Panc1 (cell line): Measurements from ENCODE around the gene CPS1. TPM values are rescaled to one million over a fixed set of nuclear protein-coding genes. Genes with fewer than 3 reads are reported as not detected.

Experiments used
- ATAC-seq: fragments of 200-7000 bp; cut with Tn5 transposase; 2 replicates; pipeline ENCODE4 v1.9.1; 2020; ENCODE audit warnings: mild to moderate bottlenecking, moderate library complexity
- BruUV-seq: library from RNA; stranded (reverse); fragments of 400-500 nt; replicated peaks from 2 replicates; lab custom pipeline; 2021; lab: Mats Ljungman, UMichigan
- CTCF ChIA-PET: fragments of 300-600 bp; sonication (Branson Sonifier 250); formaldehyde crosslinking; loops from one replicate; lab custom pipeline; 2022; ENCODE audit warnings: antibody characterized with exemption; lab: Charles Lee
- POLR2A ChIA-PET: fragments of 300-600 bp; sonication (Branson Sonifier 250); formaldehyde crosslinking; loops from one replicate; lab custom pipeline; 2022; ENCODE audit warnings: antibody characterized with exemption; lab: Charles Lee
- DNase-seq: peaks from one replicate; pipeline ENCODE4 v3.0.0-alpha.2; 2010; ENCODE audit warnings: low read depth, low spot score
- H3K27ac ChIP-seq: 2 replicates; pipeline ENCODE4 v1.5.1; 2011; ENCODE audit warnings: mild to moderate bottlenecking, low read length, inconsistent platforms
- H3K27me3 ChIP-seq: fragments of 200-500 bp; sonication (Bioruptor generic); 2 replicates; pipeline ENCODE4 v1.6.0; 2014; ENCODE audit warnings: low read length, inconsistent platforms; ENCODE audit not compliant: control insufficient read depth, insufficient read depth
- H3K36me3 ChIP-seq: fragments of 200-500 bp; sonication (Bioruptor generic); 2 replicates; pipeline ENCODE4 v1.5.1; 2014; ENCODE audit warnings: inconsistent platforms, mild to moderate bottlenecking, low read length, moderate library complexity; ENCODE audit not compliant: control insufficient read depth, insufficient read depth
- H3K4me1 ChIP-seq: 2 replicates; pipeline ENCODE4 v1.5.1; 2011; ENCODE audit warnings: inconsistent platforms, mild to moderate bottlenecking, low read length, moderate library complexity; ENCODE audit not compliant: control insufficient read depth, insufficient read depth
- H3K4me3 ChIP-seq, 2 experiments: 2 replicates each; pipeline ENCODE4 v1.5.1; 2011 to 2012; ENCODE audit warnings: low read depth in 2 of 2, low read length in 2 of 2, mild to moderate bottlenecking in 2 of 2, inconsistent platforms in 1 of 2, moderate library complexity in 1 of 2
- H3K9me3 ChIP-seq: fragments of 200-500 bp; sonication (Bioruptor generic); 2 replicates; pipeline ENCODE4 v1.5.1; 2014; ENCODE audit warnings: low read depth, mild to moderate bottlenecking, inconsistent platforms, low read length, moderate library complexity; ENCODE audit not compliant: control insufficient read depth, insufficient read depth
- POLR2AphosphoS5 ChIP-seq: IDR thresholded peaks from 2 replicates; pipeline ENCODE4 v1.6.1; 2012; ENCODE audit warnings: mild to moderate bottlenecking, low read depth, low read length, moderate library complexity
- SIN3A ChIP-seq: IDR thresholded peaks from 2 replicates; pipeline ENCODE4 v1.6.1; 2012; ENCODE audit warnings: low read depth, mild to moderate bottlenecking, low read length, moderate library complexity, borderline replicate concordance; ENCODE audit not compliant: insufficient read depth
- TCF7L2 ChIP-seq: IDR thresholded peaks from 2 replicates; pipeline ENCODE4 v1.6.1; 2011; ENCODE audit warnings: mild to moderate bottlenecking, low read depth, low read length, inconsistent platforms
- in situ Hi-C: cut with HindIII; loops from 2 replicates; pipeline ENCODE4 v1.10.0; 2016; ENCODE audit warnings: low sequenced_read_pairs, low pct_unique_long_range_greater_than_20kb
- intact Hi-C: fragments of 100-400 bp; cut with micrococcal nuclease; formaldehyde crosslinking; loops from one replicate; pipeline ENCODE4 v1.10.0; 2022; ENCODE audit not compliant: unreplicated experiment
- total RNA-seq: library from RNA; stranded (reverse); gene quantifications from one replicate; pipeline ENCODE4 v1.2.1, GENCODE V29; 2021; ENCODE audit not compliant: unreplicated experiment
- TF ChIP-seq, protein P1 (sequence below): fragments of 450-650 bp; IDR thresholded peaks from 2 replicates; pipeline ENCODE4 v1.5.1; 2017; ENCODE audit warnings: mild to moderate bottlenecking
- TF ChIP-seq, protein P2 (sequence below), 2 experiments: IDR thresholded peaks; 2 replicates each; pipeline ENCODE4 v1.6.1; 2011 to 2012; ENCODE audit warnings: low read depth in 2 of 2, control low read depth in 1 of 2, low read length in 1 of 2, mild to moderate bottlenecking in 1 of 2, moderate library complexity in 1 of 2; ENCODE audit not compliant: insufficient read depth in 1 of 2

Gene CPS1
- total RNA-seq, 1 experiment from 2014 or later: 5.1 TPM

DNA sequence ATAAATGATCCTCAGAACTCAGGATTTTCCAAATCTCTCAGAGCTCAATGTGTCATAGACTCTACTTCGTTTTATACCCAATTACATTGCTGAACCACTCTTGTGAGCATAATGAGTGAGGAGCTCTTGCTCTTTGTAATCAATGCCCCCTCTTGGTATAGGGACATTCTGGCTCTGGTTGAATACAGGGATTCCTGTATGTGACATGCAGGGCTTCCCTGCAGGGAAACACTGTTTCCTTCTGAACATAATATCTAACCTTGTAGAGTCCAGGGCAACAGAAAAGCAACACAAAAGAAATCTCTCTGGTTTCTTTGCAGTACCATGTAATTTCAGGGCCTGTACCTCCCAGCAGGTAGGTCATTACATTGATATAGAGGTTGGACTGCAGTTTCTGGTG lies 101.5 kb downstream of the CPS1 start:
- Histone ChIP-seq H3K4me1 (no peaks in the 10 kb centered on the region), H3K9me3 (peaks cover 3% of the 10 kb centered on the region; the same call in 1 of the 2 replicates), H3K27ac (no peak overlapping the region), H3K27me3 (no peaks in the 10 kb centered on the region), H3K4me3 (no peak overlapping the region), H3K36me3 (no peaks in the 10 kb centered on the region)
- no peak for ATAC-seq
- no peak for TF ChIP-seq SIN3A
- no peak for TF ChIP-seq TCF7L2
- TF ChIP-seq, protein P1, sequence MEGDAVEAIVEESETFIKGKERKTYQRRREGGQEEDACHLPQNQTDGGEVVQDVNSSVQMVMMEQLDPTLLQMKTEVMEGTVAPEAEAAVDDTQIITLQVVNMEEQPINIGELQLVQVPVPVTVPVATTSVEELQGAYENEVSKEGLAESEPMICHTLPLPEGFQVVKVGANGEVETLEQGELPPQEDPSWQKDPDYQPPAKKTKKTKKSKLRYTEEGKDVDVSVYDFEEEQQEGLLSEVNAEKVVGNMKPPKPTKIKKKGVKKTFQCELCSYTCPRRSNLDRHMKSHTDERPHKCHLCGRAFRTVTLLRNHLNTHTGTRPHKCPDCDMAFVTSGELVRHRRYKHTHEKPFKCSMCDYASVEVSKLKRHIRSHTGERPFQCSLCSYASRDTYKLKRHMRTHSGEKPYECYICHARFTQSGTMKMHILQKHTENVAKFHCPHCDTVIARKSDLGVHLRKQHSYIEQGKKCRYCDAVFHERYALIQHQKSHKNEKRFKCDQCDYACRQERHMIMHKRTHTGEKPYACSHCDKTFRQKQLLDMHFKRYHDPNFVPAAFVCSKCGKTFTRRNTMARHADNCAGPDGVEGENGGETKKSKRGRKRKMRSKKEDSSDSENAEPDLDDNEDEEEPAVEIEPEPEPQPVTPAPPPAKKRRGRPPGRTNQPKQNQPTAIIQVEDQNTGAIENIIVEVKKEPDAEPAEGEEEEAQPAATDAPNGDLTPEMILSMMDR: no peak
- no peak for TF ChIP-seq POLR2AphosphoS5
- TF ChIP-seq, protein P2, sequence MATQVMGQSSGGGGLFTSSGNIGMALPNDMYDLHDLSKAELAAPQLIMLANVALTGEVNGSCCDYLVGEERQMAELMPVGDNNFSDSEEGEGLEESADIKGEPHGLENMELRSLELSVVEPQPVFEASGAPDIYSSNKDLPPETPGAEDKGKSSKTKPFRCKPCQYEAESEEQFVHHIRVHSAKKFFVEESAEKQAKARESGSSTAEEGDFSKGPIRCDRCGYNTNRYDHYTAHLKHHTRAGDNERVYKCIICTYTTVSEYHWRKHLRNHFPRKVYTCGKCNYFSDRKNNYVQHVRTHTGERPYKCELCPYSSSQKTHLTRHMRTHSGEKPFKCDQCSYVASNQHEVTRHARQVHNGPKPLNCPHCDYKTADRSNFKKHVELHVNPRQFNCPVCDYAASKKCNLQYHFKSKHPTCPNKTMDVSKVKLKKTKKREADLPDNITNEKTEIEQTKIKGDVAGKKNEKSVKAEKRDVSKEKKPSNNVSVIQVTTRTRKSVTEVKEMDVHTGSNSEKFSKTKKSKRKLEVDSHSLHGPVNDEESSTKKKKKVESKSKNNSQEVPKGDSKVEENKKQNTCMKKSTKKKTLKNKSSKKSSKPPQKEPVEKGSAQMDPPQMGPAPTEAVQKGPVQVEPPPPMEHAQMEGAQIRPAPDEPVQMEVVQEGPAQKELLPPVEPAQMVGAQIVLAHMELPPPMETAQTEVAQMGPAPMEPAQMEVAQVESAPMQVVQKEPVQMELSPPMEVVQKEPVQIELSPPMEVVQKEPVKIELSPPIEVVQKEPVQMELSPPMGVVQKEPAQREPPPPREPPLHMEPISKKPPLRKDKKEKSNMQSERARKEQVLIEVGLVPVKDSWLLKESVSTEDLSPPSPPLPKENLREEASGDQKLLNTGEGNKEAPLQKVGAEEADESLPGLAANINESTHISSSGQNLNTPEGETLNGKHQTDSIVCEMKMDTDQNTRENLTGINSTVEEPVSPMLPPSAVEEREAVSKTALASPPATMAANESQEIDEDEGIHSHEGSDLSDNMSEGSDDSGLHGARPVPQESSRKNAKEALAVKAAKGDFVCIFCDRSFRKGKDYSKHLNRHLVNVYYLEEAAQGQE (IDR thresholded peaks at IDR 0.05; ENCODE audit: insufficient read depth in 1 of 2, low read depth in 2 of 2, low read length in 1 of 2): no peak
- in situ Hi-C loops: no loop called here
- POLR2A ChIA-PET: no interaction called here
- BruUV-seq: no TSS peak
- intact Hi-C loops: no loop called here
- no peak for DNase-seq
- CTCF ChIA-PET: no interaction called here

DNA sequence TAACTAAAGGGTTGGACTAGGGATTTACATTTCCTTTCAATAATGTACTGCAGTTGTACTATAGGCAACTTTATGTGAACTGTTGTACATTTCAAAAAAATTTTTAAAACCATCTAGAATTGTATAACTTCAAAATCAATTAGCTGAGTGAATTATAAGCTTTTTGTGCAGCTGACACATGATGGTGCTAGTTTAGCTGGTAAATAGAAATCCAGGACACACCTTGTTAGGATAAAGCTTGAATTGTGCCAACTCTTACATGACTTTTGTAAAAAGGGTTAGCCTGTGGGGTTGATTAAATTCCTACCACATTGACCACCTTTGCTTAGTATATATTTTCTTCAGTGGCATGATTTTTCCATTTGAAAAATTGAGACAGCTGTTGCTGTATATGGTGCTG lies 104.4 kb downstream of the CPS1 start:
- H3K4me3 ChIP-seq: no peak overlapping the region

More for the DNA sequence above, 104.4 kb downstream of the CPS1 start:
- POLR2A ChIA-PET: no interaction called here
- H3K4me1 ChIP-seq: no peaks in the 10 kb centered on the region
- CTCF ChIA-PET: no interaction called here
- in situ Hi-C loops: no loop called here
- DNase-seq: no peak
- intact Hi-C loops: no loop called here
- H3K9me3 ChIP-seq: 0 out of 2 replicates have a peak, but pooled peaks cover 3% of the 10 kb centered on the region
- no peak for ATAC-seq
- no peak overlapping the region for H3K27ac ChIP-seq
- H3K27me3 ChIP-seq: no peaks in the 10 kb centered on the region
- TF ChIP-seq POLR2AphosphoS5: no peak
- TF ChIP-seq, protein P2 (IDR thresholded peaks at IDR 0.05; ENCODE audit: insufficient read depth in 1 of 2, low read depth in 2 of 2, low read length in 1 of 2): no peak
- TF ChIP-seq SIN3A: no peak
- TF ChIP-seq TCF7L2: no peak
- TF ChIP-seq, protein P1: no peak
- H3K36me3 ChIP-seq: no peaks in the 10 kb centered on the region
- BruUV-seq: no TSS peak
